ENCODE results near the gene IL2RA.
A peak's percentile ranks its signal among the peaks of the same experiment; 100 is the strongest.

The IL2RA gene

GRCh38 chr10:6050801-6051445 lies 11.2 kb downstream of the IL2RA start:
- peak overlapping the region; percentile 53 for H3K4me3 ChIP-seq (ENCODE audit: low read depth, low read length)
- peak; percentile 31 for TF ChIP-seq CTCF (conservative IDR thresholded peaks at IDR 0.05; ENCODE audit: low read depth, low read length)
- peak; percentile 68 for DNase-seq (ENCODE audit: low read depth)

- DNase-seq (ENCODE audit: low read depth), result no peak
- TF ChIP-seq CTCF (conservative IDR thresholded peaks at IDR 0.05; ENCODE audit: low read depth, low read length), result no peak
- no peak overlapping the region for H3K4me3 ChIP-seq (ENCODE audit: low read depth, low read length)
Observed at GRCh38 chr10:6049031-6049400, 13.2 kb downstream of the IL2RA start.

- H3K4me3 ChIP-seq (ENCODE audit: low read depth, low read length), result no peak overlapping the region
- TF ChIP-seq CTCF (conservative IDR thresholded peaks at IDR 0.05; ENCODE audit: low read depth, low read length), result no peak
- no peak for DNase-seq (ENCODE audit: low read depth)
Observed at GRCh38 chr10:6048281-6049030, 13.7 kb downstream of the IL2RA start.

GRCh38 chr10:6047847-6048246 lies 14.3 kb downstream of the IL2RA start:
- no peak overlapping the region for H3K4me3 ChIP-seq (ENCODE audit: low read depth, low read length)
- TF ChIP-seq CTCF (conservative IDR thresholded peaks at IDR 0.05; ENCODE audit: low read depth, low read length), result no peak
- DNase-seq (ENCODE audit: low read depth), result no peak

- no peak for TF ChIP-seq CTCF (conservative IDR thresholded peaks at IDR 0.05; ENCODE audit: low read depth, low read length)
- no peak overlapping the region for H3K4me3 ChIP-seq (ENCODE audit: low read depth, low read length)
- DNase-seq (ENCODE audit: low read depth), result no peak
Observed at GRCh38 chr10:6046773-6047611, 15.2 kb downstream of the IL2RA start.

GRCh38 chr10:6045878-6046772 lies 16.0 kb downstream of the IL2RA start:
- no peak for TF ChIP-seq CTCF (conservative IDR thresholded peaks at IDR 0.05; ENCODE audit: low read depth, low read length)
- no peak for DNase-seq (ENCODE audit: low read depth)
- no peak overlapping the region for H3K4me3 ChIP-seq (ENCODE audit: low read depth, low read length)

All from choroid plexus epithelial cell (primary cell).